Activated CD4-positive, CD25-positive, alpha-beta regulatory T cell treated with anti-CD3 and anti-CD28 coated beads, Interleukin-2, amount 50 U/mL, for 16 hours (primary cell): Measurements from ENCODE around the gene TNMD.

Experiments used
- DNase-seq: peaks from one replicate; pipeline ENCODE4 v3.0.0-alpha.2; 2020; ENCODE audit warnings: low read depth, low spot score

TNMD gene

DNA sequence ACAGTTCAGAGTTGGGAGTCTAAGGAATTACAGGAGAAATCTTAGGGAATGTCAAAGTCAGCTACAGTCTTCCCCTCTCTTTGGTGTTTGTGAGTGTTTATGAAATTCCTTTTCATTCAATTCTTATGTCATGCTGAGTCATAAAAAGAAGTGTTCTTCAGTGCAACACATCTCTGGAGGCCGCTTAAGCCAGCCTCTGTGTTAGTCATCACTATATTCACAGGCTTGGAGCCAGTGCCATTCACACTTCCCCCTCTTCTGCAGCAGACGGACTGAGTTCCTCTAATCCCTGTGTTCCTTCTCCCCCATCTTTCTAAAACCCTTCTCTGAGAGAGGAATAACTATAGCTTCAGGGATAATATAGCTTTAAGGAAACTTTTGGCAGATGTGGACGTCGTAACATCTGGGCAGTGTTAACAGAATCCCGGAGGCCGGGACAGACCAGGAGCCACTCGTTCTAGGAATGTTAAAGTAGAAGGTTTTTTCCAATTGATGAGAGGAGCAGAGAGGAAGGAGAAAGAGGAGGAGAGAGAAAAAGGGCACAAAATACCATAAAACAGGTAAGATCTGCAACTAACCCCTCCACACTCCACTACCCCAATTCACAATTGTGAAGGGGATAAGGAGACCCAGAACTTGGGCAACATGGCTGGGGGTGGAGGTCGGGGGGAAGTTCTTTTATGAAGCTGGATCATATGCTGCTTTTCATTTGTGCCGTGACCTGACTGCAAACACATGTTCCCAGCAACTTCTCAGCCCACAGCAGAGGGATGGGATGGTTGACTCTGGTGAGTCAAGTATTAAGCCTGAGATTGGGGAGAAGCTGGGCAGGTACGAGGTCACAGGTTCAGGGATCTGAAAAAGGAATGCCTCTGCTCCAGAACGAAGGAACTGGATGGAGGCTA lies 59.5 kb downstream of the TNMD start, which contains the start of gene SRPX2:
SRPX2 (plus strand) TSS at position 244 of the 905 bp plus-strand sequence. CDS start 2,124 bp downstream, outside the sequence.
- no peak for DNase-seq

GRCh38 chrX:100645106-100645505 lies 60.4 kb downstream of the TNMD start:
- DNase-seq = no peak

- no peak for DNase-seq
Observed at GRCh38 chrX:100647095-100647494, 62.4 kb downstream of the TNMD start.

- no peak for DNase-seq
Observed at GRCh38 chrX:100647739-100648138, 63.0 kb downstream of the TNMD start.

GRCh38 chrX:100648458-100649417 lies 64.0 kb downstream of the TNMD start:
- DNase-seq = no peak
